ENCODE data around the gene SYCP2L. TPM values are rescaled to one million over a fixed set of nuclear protein-coding genes. Genes with fewer than 3 reads are reported as not detected.

Gene SYCP2L
- total RNA-seq, 4 donors from 2014 or later = 0.78 to 4.5 (median 1.8) TPM

GRCh38 chr6:11015102-11015501, 128.2 kb downstream of the SYCP2L start:
- no peaks in the 10 kb centered on the region for H3K36me3 ChIP-seq
- intact Hi-C loops (cut with DNase I) = no loop called here
- no peaks in the 10 kb centered on the region for H3K9me3 ChIP-seq
- H3K4me3 ChIP-seq (replicated peaks in 1 of 3) = no peak overlapping the region
- no peak for DNase-seq
- TF ChIP-seq, protein P1, sequence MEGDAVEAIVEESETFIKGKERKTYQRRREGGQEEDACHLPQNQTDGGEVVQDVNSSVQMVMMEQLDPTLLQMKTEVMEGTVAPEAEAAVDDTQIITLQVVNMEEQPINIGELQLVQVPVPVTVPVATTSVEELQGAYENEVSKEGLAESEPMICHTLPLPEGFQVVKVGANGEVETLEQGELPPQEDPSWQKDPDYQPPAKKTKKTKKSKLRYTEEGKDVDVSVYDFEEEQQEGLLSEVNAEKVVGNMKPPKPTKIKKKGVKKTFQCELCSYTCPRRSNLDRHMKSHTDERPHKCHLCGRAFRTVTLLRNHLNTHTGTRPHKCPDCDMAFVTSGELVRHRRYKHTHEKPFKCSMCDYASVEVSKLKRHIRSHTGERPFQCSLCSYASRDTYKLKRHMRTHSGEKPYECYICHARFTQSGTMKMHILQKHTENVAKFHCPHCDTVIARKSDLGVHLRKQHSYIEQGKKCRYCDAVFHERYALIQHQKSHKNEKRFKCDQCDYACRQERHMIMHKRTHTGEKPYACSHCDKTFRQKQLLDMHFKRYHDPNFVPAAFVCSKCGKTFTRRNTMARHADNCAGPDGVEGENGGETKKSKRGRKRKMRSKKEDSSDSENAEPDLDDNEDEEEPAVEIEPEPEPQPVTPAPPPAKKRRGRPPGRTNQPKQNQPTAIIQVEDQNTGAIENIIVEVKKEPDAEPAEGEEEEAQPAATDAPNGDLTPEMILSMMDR (IDR thresholded peaks at IDR 0.05) = no peak
- TF ChIP-seq POLR2A (IDR thresholded peaks at IDR 0.05) = no peak
- no peaks in the 10 kb centered on the region for H3K27me3 ChIP-seq
- H3K27ac ChIP-seq = no peak overlapping the region
- H3K4me1 ChIP-seq = no peaks in the 10 kb centered on the region

GRCh38 chr6:11016452-11016851, 129.6 kb downstream of the SYCP2L start:
- Histone ChIP-seq H3K36me3 (no peaks in the 10 kb centered on the region), H3K4me3 (replicated peaks in 1 of 3) (no peak overlapping the region), H3K27ac (no peak overlapping the region), H3K27me3 (no peaks in the 10 kb centered on the region), H3K9me3 (no peaks in the 10 kb centered on the region), H3K4me1 (no peaks in the 10 kb centered on the region)
- DNase-seq = no peak
- no peak for TF ChIP-seq POLR2A (IDR thresholded peaks at IDR 0.05)
- TF ChIP-seq, protein P1 (IDR thresholded peaks at IDR 0.05) = no peak
- intact Hi-C loops (cut with DNase I) = no loop called here
- 90 to 92% methylated on average over 1 of the region's 1 CpG for WGBS, 2 donors

- Histone ChIP-seq H3K9me3 (no peaks in the 10 kb centered on the region), H3K27ac (no peak overlapping the region), H3K4me1 (no peaks in the 10 kb centered on the region), H3K4me3 (replicated peaks in 1 of 3) (no peak overlapping the region), H3K27me3 (no peaks in the 10 kb centered on the region), H3K36me3 (no peaks in the 10 kb centered on the region)
- TF ChIP-seq, protein P1 (IDR thresholded peaks at IDR 0.05) = no peak
- no peak for TF ChIP-seq POLR2A (IDR thresholded peaks at IDR 0.05)
- WGBS, 2 donors = 96 to 97% methylated on average over 3 of the region's 3 CpGs
- DNase-seq = no peak
- intact Hi-C loops (cut with DNase I) = no loop called here
These were observed 130.2 kb downstream of the SYCP2L start for GRCh38 chr6:11017090-11017489.

GRCh38 chr6:11018225-11018624, 131.4 kb downstream of the SYCP2L start:
- no peaks in the 10 kb centered on the region for H3K27me3 ChIP-seq
- TF ChIP-seq POLR2A (IDR thresholded peaks at IDR 0.05) = no peak
- TF ChIP-seq, protein P1 (IDR thresholded peaks at IDR 0.05) = no peak

DNA sequence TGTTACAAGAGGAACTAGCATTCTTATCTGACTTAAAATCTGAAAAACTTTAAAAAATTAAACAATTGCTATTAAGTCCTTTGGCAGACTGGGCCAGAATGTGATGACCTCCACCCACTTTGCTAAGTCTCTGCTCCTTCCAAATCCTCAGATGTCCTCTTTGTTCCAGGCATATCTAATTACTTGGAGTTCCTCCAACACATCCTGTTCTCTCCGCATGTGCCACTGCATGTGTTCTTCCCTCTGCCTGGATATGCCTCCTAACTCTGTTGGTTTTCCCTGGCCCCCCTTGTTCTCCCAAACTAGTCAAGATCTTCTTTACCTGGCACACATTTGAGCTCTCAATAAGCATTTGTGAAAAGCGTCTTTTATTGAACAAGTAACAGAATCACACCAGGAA, 134.2 kb downstream of the SYCP2L start:
- DNase-seq = no peak
- Histone ChIP-seq H3K4me1 (no peaks in the 10 kb centered on the region), H3K36me3 (no peaks in the 10 kb centered on the region), H3K4me3 (replicated peaks in 1 of 3) (no peak overlapping the region), H3K27ac (no peak overlapping the region), H3K27me3 (no peaks in the 10 kb centered on the region), H3K9me3 (no peaks in the 10 kb centered on the region)
- 66 to 70% methylated on average over 2 of the region's 2 CpGs for WGBS, 2 donors
- intact Hi-C loops (cut with DNase I) = no loop called here
- TF ChIP-seq, protein P1 (IDR thresholded peaks at IDR 0.05) = no peak
- TF ChIP-seq POLR2A (IDR thresholded peaks at IDR 0.05) = no peak

More at GRCh38 chr6:11018225-11018624, 131.4 kb downstream of the SYCP2L start:
- intact Hi-C loops (cut with DNase I) = no loop called here
- Histone ChIP-seq H3K27ac (no peak overlapping the region), H3K4me1 (no peaks in the 10 kb centered on the region), H3K36me3 (no peaks in the 10 kb centered on the region), H3K9me3 (no peaks in the 10 kb centered on the region), H3K4me3 (replicated peaks in 1 of 3) (no peak overlapping the region)
- DNase-seq = no peak
- 96% methylated on average over 2 of the region's 2 CpGs for WGBS, 2 donors
